ENCODE data around the gene LRRC7. TPM values are rescaled to one million over a fixed set of nuclear protein-coding genes. Genes with fewer than 3 reads are reported as not detected.

LRRC7 gene
- total and polyA plus RNA-seq, 2 of the 13 experiments (the other 11 are each of a cell fraction or from before 2014, with no cell fraction given): not detected

GRCh38 chr1:69540052-69540451 lies 27.7 kb upstream of the LRRC7 start:
- TF ChIP-seq GABPB1 (CRISPR knock-in tag; IDR thresholded peaks at IDR 0.05) (no peak), ZSCAN22 (CRISPR knock-in tag; IDR thresholded peaks at IDR 0.05) (no peak)
- intact Hi-C loops (cut with micrococcal nuclease; ENCODE audit: unreplicated experiment) (no loop called here), in situ Hi-C loops (cut with HindIII; ENCODE audit: extremely low pct_ligation_motif_present, low pct_unique_long_range_greater_than_20kb) (no loop called here)
- CTCF ChIA-PET (ENCODE audit: low intra/inter-chr PET ratio, low total read pairs): no interaction called here
- Histone ChIP-seq H3K27me3 (ENCODE audit: control insufficient read depth in 1 of 2, insufficient read depth in 2 of 2, low read length in 2 of 2) (no peaks in the 10 kb centered on the region), H3K79me2 (ENCODE audit: insufficient read depth, low read length) (no peaks in the 10 kb centered on the region), H3K27ac (ENCODE audit: extremely low read length, insufficient read depth, low read length) (no peak overlapping the region), H3K9ac (ENCODE audit: insufficient read depth, low read depth, low read length) (no peak overlapping the region), H3K4me1 (ENCODE audit: insufficient read depth, low read length) (no peaks in the 10 kb centered on the region), H3K36me3 (replicated peaks in 1 of 2; ENCODE audit: control insufficient read depth in 1 of 2, insufficient read depth in 2 of 2, low read length in 2 of 2) (no peaks in the 10 kb centered on the region), H3K4me3 (replicated peaks in 1 of 3; ENCODE audit: insufficient read depth in 1 of 3, low read depth in 2 of 3, low read length in 3 of 3) (no peak overlapping the region), H3K4me2 (ENCODE audit: low read depth, low read length) (no peak overlapping the region), H4K20me1 (ENCODE audit: insufficient read depth, low read length) (no peaks in the 10 kb centered on the region), H2AFZ (ENCODE audit: low read length) (no peak overlapping the region), H3K9me3 (ENCODE audit: low read length) (no peaks in the 10 kb centered on the region; the same call in none of the 2 replicates)
- ATAC-seq: no peak
- POLR2A ChIA-PET: no interaction called here
- WGBS (ENCODE audit: low lambda C conversion rate): 0% methylated on average over 6 of the region's 6 CpGs
- no TSS peak for BruUV-seq (replicated peaks)
- FAIRE-seq: no peak
- DNase-seq (ENCODE audit: low spot score): no peak

GRCh38 chr1:69551476-69552324 lies 16.0 kb upstream of the LRRC7 start:
- H3K36me3 ChIP-seq (replicated peaks in 1 of 2; ENCODE audit: control insufficient read depth in 1 of 2, insufficient read depth in 2 of 2, low read length in 2 of 2): no peaks in the 10 kb centered on the region
- POLR2A ChIA-PET: no interaction called here
- H4K20me1 ChIP-seq (ENCODE audit: insufficient read depth, low read length): no peaks in the 10 kb centered on the region
- H3K4me2 ChIP-seq (ENCODE audit: low read depth, low read length): no peak overlapping the region
- BruUV-seq (replicated peaks): no TSS peak
- H3K4me1 ChIP-seq (ENCODE audit: insufficient read depth, low read length): no peaks in the 10 kb centered on the region
- ATAC-seq (no peak), DNase-seq (ENCODE audit: low spot score) (no peak), FAIRE-seq (no peak)
- in situ Hi-C loops (cut with HindIII; ENCODE audit: extremely low pct_ligation_motif_present, low pct_unique_long_range_greater_than_20kb): no loop called here
- intact Hi-C loops (cut with micrococcal nuclease; ENCODE audit: unreplicated experiment): no loop called here
- H2AFZ ChIP-seq (ENCODE audit: low read length): no peak overlapping the region
- H3K9me3 ChIP-seq (ENCODE audit: low read length): no peaks in the 10 kb centered on the region
- CTCF ChIA-PET (ENCODE audit: low intra/inter-chr PET ratio, low total read pairs): no interaction called here
- no peaks in the 10 kb centered on the region; a peak in 1 of 5 replicates for H3K27me3 ChIP-seq (ENCODE audit: control insufficient read depth in 1 of 2, insufficient read depth in 2 of 2, low read length in 2 of 2)
- 23% methylated on average over 8 of the region's 8 CpGs for WGBS (ENCODE audit: low lambda C conversion rate)
- H3K4me3 ChIP-seq (replicated peaks in 1 of 3; ENCODE audit: insufficient read depth in 1 of 3, low read depth in 2 of 3, low read length in 3 of 3): no peak overlapping the region
- H3K27ac ChIP-seq (ENCODE audit: extremely low read length, insufficient read depth, low read length): no peak overlapping the region
- H3K9ac ChIP-seq (ENCODE audit: insufficient read depth, low read depth, low read length): no peak overlapping the region
- no peaks in the 10 kb centered on the region for H3K79me2 ChIP-seq (ENCODE audit: insufficient read depth, low read length)
- no peak for TF ChIP-seq ZNF263 (CRISPR knock-in tag; IDR thresholded peaks at IDR 0.05)
- TF ChIP-seq ADNP (CRISPR knock-in tag; IDR thresholded peaks at IDR 0.05): no peak
- TF ChIP-seq SNAPC4 (CRISPR knock-in tag; IDR thresholded peaks at IDR 0.05): no peak
- TF ChIP-seq PATZ1 (CRISPR knock-in tag; IDR thresholded peaks at IDR 0.05): no peak
- no peak for TF ChIP-seq HNF4G (IDR thresholded peaks at IDR 0.05; ENCODE audit: borderline replicate concordance, low read depth, low read length)
- no peak for TF ChIP-seq HNF4G (CRISPR knock-in tag; IDR thresholded peaks at IDR 0.05; ENCODE audit: borderline replicate concordance, low read depth)
- no peak for TF ChIP-seq ZNF709 (CRISPR knock-in tag; IDR thresholded peaks at IDR 0.05)
- no peak for TF ChIP-seq ZNF547 (CRISPR knock-in tag; IDR thresholded peaks at IDR 0.05)
- no peak for TF ChIP-seq MTA3 (CRISPR knock-in tag; IDR thresholded peaks at IDR 0.05)
- no peak for TF ChIP-seq SIN3A (IDR thresholded peaks at IDR 0.05; ENCODE audit: borderline replicate concordance, low read depth, low read length)

Measured in HepG2 (cell line).